HG03442 (cell line): ENCODE data around the gene ITIH5.
A peak's percentile ranks its signal among the peaks of the same experiment; 100 is the strongest.
"Not testable (repeated sequence)": the region's sequence is repeated elsewhere in the genome, so short reads cannot be mapped to it uniquely, and the experiment has no call there.

Experiments
- ATAC-seq: cut with Tn5 transposase; IDR thresholded peaks from one replicate; pipeline ENCODE4 v1.9.1; 2021; ENCODE audit warnings: mild to moderate bottlenecking, moderate library complexity; ENCODE audit not compliant: unreplicated experiment

Gene ITIH5

GRCh38 chr10:7689591-7689990 is 22.8 kb upstream of the ITIH5 start:
- no peak for ATAC-seq

- ATAC-seq = peak; percentile 95
Observed at GRCh38 chr10:7687228-7687907, 20.6 kb upstream of the ITIH5 start.

DNA sequence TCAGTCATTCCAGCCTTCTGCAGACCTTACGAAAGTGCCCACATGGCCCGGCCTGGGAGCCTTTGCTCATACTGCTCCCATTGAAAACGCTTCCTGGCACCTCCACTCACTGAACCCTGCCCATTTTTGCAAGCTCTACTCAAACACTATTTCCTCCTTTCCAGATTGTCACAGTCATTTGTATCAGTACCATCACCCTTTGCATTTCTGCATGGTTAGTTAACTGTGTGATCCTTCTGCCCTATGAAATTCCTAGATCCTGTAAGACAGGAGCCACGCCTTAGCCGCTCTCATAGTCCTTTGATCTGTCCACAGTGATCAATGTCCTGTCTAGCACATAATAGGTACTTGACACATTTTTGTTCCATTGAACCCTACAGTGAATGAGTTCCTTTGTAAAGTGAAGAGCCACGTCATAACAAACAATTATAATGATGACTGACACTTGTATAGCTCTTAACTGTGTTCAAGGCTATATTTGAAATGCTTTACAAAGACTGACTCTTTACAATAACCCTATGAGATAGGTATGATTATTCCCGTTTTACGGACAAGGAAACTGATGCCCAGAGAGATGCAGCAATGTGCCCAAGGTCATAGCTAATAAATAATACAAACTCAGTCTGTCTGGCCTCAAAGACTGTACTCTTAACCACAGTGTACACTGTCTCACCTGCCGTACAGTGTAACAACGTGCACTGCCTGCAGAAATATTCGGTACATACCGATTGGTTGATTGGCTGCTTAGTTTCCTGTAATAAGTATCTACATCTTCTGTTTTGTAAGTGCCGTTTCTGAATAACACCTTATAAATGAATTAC is 19.8 kb upstream of the ITIH5 start:
- ATAC-seq = no peak

- not testable (repeated sequence) for ATAC-seq
Observed at GRCh38 chr10:7680078-7680477, 13.3 kb upstream of the ITIH5 start.

- ATAC-seq = no peak
Observed at GRCh38 chr10:7679256-7679655, 12.5 kb upstream of the ITIH5 start.

DNA sequence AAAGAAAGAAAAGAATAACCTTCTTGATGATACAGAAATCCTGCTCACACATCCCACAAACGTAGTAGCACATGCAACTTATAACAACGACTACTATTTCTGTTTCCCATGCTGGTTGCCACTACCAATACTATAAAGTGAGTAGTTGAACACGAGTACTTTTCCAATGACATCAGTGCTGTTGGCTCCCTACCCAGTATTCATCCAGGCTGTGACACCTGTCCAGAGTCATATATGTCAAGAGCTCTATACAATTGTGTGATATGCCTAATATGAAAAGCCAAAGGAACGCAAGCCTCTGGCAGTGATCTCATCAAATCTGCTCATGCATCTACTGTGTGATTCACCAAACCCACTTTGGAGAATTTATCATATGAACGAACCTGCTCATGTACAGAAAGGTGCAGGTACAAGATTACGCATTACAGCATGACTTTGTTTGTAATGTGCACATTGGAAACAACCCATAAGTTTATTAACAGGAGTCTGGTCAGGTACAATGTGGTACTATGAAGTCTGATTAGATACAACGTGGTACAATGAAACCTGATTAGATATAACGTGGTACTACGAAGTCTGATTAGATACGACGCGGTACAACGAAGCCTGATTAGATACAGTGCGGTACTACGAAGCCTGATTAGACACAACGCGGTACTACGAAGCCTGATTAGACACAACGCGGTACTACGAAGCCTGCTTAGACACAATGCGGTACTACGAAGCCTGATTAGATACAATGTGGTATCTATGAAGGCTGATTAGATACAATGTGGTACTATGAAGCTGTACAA is 5.8 kb upstream of the ITIH5 start:
- no peak for ATAC-seq

- no peak for ATAC-seq
Observed at GRCh38 chr10:7670157-7670556, 3.4 kb upstream of the ITIH5 start.

GRCh38 chr10:7667262-7668141 is 736 bp upstream of the ITIH5 start:
- ATAC-seq = no peak

DNA sequence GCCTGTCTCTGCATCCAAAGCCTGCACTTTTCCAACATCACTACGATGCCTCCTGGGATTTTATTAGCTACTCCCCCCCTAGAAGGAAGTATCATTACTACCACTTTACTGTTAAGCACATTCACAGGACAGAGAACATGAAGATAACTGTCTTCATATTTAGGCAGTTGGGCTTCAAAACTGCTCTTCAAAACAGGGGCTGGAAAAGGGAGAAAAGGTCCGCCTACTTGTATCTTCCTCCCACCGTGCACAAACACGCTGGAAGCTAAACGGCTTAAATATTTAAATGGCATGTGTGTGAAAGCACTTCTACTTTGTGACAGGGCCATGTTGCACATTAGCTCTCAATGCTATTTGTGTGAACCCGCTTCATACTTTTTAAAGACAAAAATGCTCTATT is 999 bp downstream of the ITIH5 start:
- ATAC-seq = no peak

GRCh38 chr10:7664707-7665106 is 2.1 kb downstream of the ITIH5 start:
- ATAC-seq = no peak

GRCh38 chr10:7662522-7662921 is 4.2 kb downstream of the ITIH5 start:
- ATAC-seq = no peak

GRCh38 chr10:7659560-7659959 is 7.2 kb downstream of the ITIH5 start:
- no peak for ATAC-seq

DNA sequence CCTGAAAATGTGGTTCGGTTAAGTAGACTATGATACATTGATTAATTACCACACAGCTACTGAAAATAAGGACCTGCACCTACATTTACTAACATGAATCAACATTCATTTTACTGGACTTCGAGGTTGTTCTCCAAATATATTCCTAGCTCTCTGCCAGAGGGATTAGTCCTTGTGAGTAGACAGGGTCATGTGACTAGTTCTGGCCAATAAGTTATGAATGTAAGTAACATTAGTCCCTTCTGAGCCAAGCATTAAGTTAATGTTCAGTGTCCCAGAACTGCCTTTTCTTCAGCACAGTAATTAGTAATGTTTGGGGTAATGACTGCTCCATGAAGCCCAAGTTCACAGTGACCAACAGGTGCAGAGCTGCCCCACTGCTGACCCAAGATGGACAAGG is 9.2 kb downstream of the ITIH5 start:
- no peak for ATAC-seq

DNA sequence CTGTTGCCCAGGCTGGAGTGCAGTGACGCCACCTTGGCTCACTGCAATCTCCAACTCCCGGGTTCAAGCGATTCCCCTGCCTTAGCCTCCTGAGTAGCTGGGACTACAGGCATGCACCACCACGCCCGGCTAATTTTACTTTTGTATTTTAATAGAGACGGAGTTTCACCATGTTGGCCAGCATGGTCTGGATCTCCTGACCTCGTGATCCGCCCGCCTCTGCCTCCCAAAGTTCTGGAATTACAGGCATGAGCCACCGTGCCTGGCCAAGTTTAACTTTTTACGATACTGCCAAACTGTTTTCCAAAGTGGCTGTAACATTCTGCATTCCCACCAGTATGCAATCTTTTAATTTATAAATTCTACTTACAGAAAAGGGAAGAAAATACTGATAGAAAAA is 9.7 kb downstream of the ITIH5 start:
- not testable (repeated sequence) for ATAC-seq

GRCh38 chr10:7651853-7652470 is 14.8 kb downstream of the ITIH5 start:
- ATAC-seq = no peak

- no peak for ATAC-seq
Observed at GRCh38 chr10:7649673-7650300, 17.0 kb downstream of the ITIH5 start.

- no peak for ATAC-seq
Observed at GRCh38 chr10:7647062-7647664, 19.6 kb downstream of the ITIH5 start.

- ATAC-seq = no peak
Observed at GRCh38 chr10:7642491-7643011, 24.2 kb downstream of the ITIH5 start.
